ENCODE data around the gene STK11. TPM values are rescaled to one million over a fixed set of nuclear protein-coding genes. Genes with fewer than 3 reads are reported as not detected.
"Not testable (repeated sequence)": the region's sequence is repeated elsewhere in the genome, so short reads cannot be mapped to it uniquely, and the experiment has no call there.

Gene STK11
- total RNA-seq, 3 donors from 2014 or later: 69.6 to 86.6 (median 76.3) TPM

GRCh38 chr19:1244693-1245451, 39.3 kb downstream of the STK11 start:
- ATAC-seq: peak; percentile 32
- peaks cover 60% of the 10 kb centered on the region for H3K4me1 ChIP-seq (ENCODE audit: low read depth)
- TF ChIP-seq CTCF (IDR thresholded peaks at IDR 0.05): no peak

GRCh38 chr19:1245494-1246264, 40.1 kb downstream of the STK11 start:
- H3K4me1 ChIP-seq (ENCODE audit: low read depth): peaks cover 56% of the 10 kb centered on the region
- no peak for TF ChIP-seq CTCF (IDR thresholded peaks at IDR 0.05)
- DNase-seq (peak; percentile 76 to 92 (median 83)), ATAC-seq (peak; percentile 6)
- intact Hi-C loops (cut with DNase I, micrococcal nuclease): no loop called here
- no peak overlapping the region for H3K4me3 ChIP-seq
- no peaks in the 10 kb centered on the region for H3K36me3 ChIP-seq (ENCODE audit: low read depth)
- no peaks in the 10 kb centered on the region for H3K9me3 ChIP-seq

More at GRCh38 chr19:1244693-1245451, 39.3 kb downstream of the STK11 start:
- no peaks in the 10 kb centered on the region for H3K36me3 ChIP-seq (ENCODE audit: low read depth)
- no peaks in the 10 kb centered on the region for H3K9me3 ChIP-seq
- H3K4me3 ChIP-seq: no peak overlapping the region
- intact Hi-C loops (cut with DNase I, micrococcal nuclease): no loop called here
- DNase-seq: peak; percentile 76 to 89 (median 88)

- H3K4me3 ChIP-seq; intact Hi-C loops (cut with DNase I, micrococcal nuclease); ATAC-seq; H3K36me3 ChIP-seq (ENCODE audit: low read depth); H3K9me3 ChIP-seq: not testable (repeated sequence)
- DNase-seq: peak in 2 of 3 donors; percentile 57 to 60
- peaks cover 49% of the 10 kb centered on the region for H3K4me1 ChIP-seq (ENCODE audit: low read depth)
These were observed 40.9 kb downstream of the STK11 start for GRCh38 chr19:1246265-1247087.

GRCh38 chr19:1247748-1248138, 42.2 kb downstream of the STK11 start:
- ATAC-seq: no peak
- Histone ChIP-seq H3K9me3 (no peaks in the 10 kb centered on the region), H3K36me3 (ENCODE audit: low read depth) (no peaks in the 10 kb centered on the region), H3K4me3 (peak overlapping the region; percentile 51), H3K4me1 (ENCODE audit: low read depth) (peaks cover 62% of the 10 kb centered on the region)
- TF ChIP-seq CTCF (IDR thresholded peaks at IDR 0.05): no peak
- intact Hi-C loops (cut with DNase I, micrococcal nuclease): no loop called here
- no peak for DNase-seq

GRCh38 chr19:1248139-1248785, 42.7 kb downstream of the STK11 start, which contains the start of gene MIDN:
MIDN (plus strand) TSS chr19:1248583; CDS start chr19:1250297, 1,714 bp downstream.
- DNase-seq (peak; percentile 80 to 91 (median 91)), ATAC-seq (peak; percentile 36)
- Histone ChIP-seq H3K36me3 (ENCODE audit: low read depth) (no peaks in the 10 kb centered on the region), H3K4me1 (ENCODE audit: low read depth) (peaks cover 62% of the 10 kb centered on the region), H3K4me3 (peak within 1 kb of the TSS; percentile 51), H3K9me3 (no peaks in the 10 kb centered on the region)
- TF ChIP-seq CTCF (IDR thresholded peaks at IDR 0.05): no peak
- intact Hi-C loops (cut with DNase I, micrococcal nuclease): no loop called here

Measured in mucosa of descending colon (tissue), 3 donors.